ENCODE results near the gene FBRS. TPM values are rescaled to one million over a fixed set of nuclear protein-coding genes. Genes with fewer than 3 reads are reported as not detected.
A peak's percentile ranks its signal among the peaks of the same experiment; 100 is the strongest.
"Not testable (repeated sequence)": the region's sequence is repeated elsewhere in the genome, so short reads cannot be mapped to it uniquely, and the experiment has no call there.

FBRS gene
- total RNA-seq, 4 donors from 2014 or later = 26.2 to 46.8 (median 31.7) TPM

DNA sequence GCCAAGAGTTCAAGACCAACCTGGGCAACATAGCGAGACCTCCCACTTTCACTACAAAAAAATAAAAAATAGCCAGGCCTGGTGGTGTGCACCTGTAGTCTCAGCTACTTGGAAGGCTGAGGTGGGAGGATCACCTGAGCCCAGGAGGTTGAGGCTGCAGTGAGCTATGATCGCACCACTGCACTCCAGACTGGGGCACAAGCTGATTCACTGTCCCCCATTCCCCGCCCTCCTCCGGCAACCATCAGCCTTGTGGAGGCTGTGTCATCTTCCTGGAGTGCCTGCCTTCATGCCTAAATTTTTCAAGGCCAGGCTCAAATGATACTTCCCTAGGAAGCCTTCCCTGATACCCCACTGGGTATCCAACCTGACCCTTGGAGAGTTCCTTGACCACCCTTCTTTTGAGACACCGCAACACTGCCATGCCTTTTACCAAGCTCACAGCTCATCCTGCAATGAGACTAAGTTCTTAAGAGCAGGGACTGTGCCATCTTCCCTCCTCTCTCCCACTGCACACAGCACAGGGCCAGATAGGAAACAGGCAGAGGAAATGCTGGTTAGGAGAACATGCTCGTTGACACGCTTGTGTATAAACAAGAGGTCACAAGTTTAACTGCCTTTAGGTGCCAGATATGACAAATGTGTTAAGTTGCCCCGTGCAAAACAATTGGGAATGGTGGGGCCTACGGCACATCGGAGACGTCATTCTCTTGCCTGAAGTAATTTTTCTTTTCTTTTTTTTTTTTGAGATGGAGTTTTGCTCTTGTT lies 36.9 kb downstream of the FBRS start:
- no peaks in the 10 kb centered on the region for H3K9me3 ChIP-seq
- peaks cover 6 to 25% (median 13%) of the 10 kb centered on the region in 4 donors for H3K4me1 ChIP-seq
- H3K27me3 ChIP-seq = no peaks in the 10 kb centered on the region
- H3K4me3 ChIP-seq = no peak overlapping the region
- no peak overlapping the region for H3K27ac ChIP-seq
- 75 to 83% methylated on average over 11 of the region's 11 CpGs for WGBS, 2 donors
- no peak for TF ChIP-seq POLR2A (IDR thresholded peaks at IDR 0.05)
- DNase-seq (ENCODE audit: low spot score in 2 of 2) = no peak
- H3K36me3 ChIP-seq = peaks cover 0 to 3% (median 0%) of the 10 kb centered on the region in 3 donors

GRCh38 chr16:30696646-30697045 lies 38.4 kb downstream of the FBRS start:
- not testable (repeated sequence) for DNase-seq (ENCODE audit: low spot score in 2 of 2); H3K4me3 ChIP-seq
- WGBS, 2 donors = 93 to 98% methylated on average over 3 of the region's 3 CpGs

GRCh38 chr16:30697264-30698138 lies 39.3 kb downstream of the FBRS start:
- no peak for DNase-seq (ENCODE audit: low spot score in 2 of 2)
- Histone ChIP-seq H3K4me1 (peaks cover 7 to 38% (median 19%) of the 10 kb centered on the region in 4 donors), H3K27ac (peak overlapping the region; percentile 99 to 100 (median 99)), H3K27me3 (no peaks in the 10 kb centered on the region), H3K4me3 (peak overlapping the region; percentile 69 to 98 (median 86)), H3K9me3 (no peaks in the 10 kb centered on the region), H3K36me3 (peaks cover 0 to 27% (median 6%) of the 10 kb centered on the region in 3 donors)
- no peak for TF ChIP-seq POLR2A (IDR thresholded peaks at IDR 0.05)
- no peak for TF ChIP-seq EP300 (IDR thresholded peaks at IDR 0.05)
- no peak for TF ChIP-seq CTCF (IDR thresholded peaks at IDR 0.05)
- 8 to 9% methylated on average over 23 to 26 of the region's 26 CpGs for WGBS, 2 donors

More at GRCh38 chr16:30696646-30697045, 38.4 kb downstream of the FBRS start:
- not testable (repeated sequence) for H3K27me3 ChIP-seq, H3K27ac ChIP-seq, H3K9me3 ChIP-seq
- peaks cover 7 to 38% (median 19%) of the 10 kb centered on the region in 4 donors for H3K4me1 ChIP-seq
- peaks cover 0 to 19% (median 6%) of the 10 kb centered on the region in 3 donors for H3K36me3 ChIP-seq

DNA sequence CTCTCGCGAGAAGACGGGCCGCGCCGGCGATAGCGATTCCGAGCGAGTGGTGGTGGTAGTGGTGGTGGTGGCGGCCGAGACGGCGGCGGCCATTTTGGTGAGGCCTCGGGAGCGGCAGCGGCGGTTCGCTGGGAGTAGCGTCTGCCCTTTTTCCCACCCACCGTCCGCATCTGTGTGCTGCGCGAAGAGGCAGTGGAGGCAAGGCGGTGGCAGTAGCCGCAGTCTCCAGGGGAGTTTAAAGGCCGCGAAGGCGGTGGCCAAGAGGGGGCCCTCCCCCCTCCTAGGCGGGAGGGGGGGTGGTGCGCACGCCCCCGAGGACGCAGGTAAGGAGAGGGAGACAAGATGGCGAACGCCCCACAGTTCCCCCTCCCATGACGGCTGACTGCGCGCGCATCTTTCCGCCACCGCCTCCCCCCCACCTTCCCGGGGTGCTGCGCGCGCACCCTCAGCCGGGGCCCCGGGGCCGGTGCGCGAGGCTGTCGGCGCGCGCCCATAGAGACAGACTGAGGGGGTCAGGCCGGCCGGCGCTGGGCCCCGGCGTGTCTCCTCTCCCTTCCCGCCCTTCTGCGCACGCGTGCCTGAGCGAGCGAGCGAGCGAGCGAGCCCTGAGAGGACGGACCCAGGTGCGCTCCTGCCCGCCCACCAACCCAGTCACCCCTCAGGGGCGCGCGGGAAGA lies 40.0 kb downstream of the FBRS start:
- 1% methylated on average over 47 of the region's 76 CpGs; no CpG with 5 or more reads in 1 of the 2 donors for whole genome bisulfite sequencing, 2 donors
- H3K4me1 ChIP-seq = peaks cover 7 to 38% (median 19%) of the 10 kb centered on the region in 4 donors
- H3K4me3 ChIP-seq = peak overlapping the region; percentile 69 to 98 (median 86)
- H3K36me3 ChIP-seq = peaks cover 0 to 35% (median 6%) of the 10 kb centered on the region in 3 donors
- peak; percentile 97 to 98 for DNase-seq (ENCODE audit: low spot score in 2 of 2)
- no peaks in the 10 kb centered on the region for H3K9me3 ChIP-seq
- H3K27me3 ChIP-seq = no peaks in the 10 kb centered on the region
- TF ChIP-seq POLR2A (IDR thresholded peaks at IDR 0.05) (peak; percentile 30 to 67), EP300 (IDR thresholded peaks at IDR 0.05) (peak; percentile 79 to 95), CTCF (IDR thresholded peaks at IDR 0.05) (peak in 2 of 5 experiments; percentile 40 to 57)
- H3K27ac ChIP-seq = peak overlapping the region; percentile 99 to 100 (median 99)

DNA sequence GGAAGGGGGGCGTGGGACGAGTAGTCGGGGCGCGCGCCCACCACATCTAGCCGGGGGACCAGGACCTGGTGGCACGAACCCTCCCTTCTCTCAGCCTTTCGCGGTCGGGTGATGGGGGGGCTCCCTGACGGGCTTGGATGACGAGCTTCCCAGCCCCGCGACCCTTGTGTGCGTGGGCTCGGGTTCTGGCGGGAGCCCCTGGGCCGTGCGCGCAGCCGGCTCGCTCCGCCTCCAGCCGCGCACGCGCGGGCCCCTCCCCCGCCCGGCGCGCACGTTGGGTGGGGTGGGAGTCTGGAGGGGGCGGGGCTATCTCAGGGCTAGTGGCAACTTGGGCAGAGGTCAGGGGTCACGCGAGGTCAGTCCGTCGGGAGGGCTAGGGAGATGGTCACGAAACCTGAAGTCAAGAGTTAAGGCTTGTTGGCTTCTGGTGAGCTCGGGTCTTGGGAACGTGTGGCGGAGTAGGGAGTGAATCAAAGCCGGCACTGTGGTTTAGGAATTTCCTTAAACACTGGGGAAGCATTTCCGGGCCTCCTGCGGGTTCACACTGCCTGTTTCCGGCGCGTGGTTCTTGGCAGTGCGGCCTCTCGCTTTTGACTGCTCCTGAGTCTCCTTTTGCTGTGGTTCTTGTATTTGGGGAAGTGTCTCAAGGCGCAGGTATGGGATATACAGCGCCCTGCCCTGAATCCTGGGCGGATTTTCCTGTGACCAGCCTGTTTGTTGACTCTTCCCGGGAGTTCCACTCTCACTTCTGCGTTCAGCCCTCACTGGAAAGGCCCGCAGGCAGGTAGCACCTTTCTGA lies 40.8 kb downstream of the FBRS start, which contains the start of gene SRCAP:
Gene SRCAP, plus strand, starts transcription at position 356 of the 799 bp plus-strand sequence. CDS start 1,654 bp downstream, outside the sequence.
- no peaks in the 10 kb centered on the region for H3K9me3 ChIP-seq
- peaks cover 7 to 32% (median 19%) of the 10 kb centered on the region in 4 donors for H3K4me1 ChIP-seq
- TF ChIP-seq EP300 (IDR thresholded peaks at IDR 0.05) = peak in 1 of 2 donors; percentile 73
- TF ChIP-seq POLR2A (IDR thresholded peaks at IDR 0.05) = peak; percentile 13 to 78
- TF ChIP-seq CTCF (IDR thresholded peaks at IDR 0.05) = no peak
- 2 to 3% methylated on average over 21 to 39 of the region's 57 CpGs for WGBS, 2 donors
- peak within 1 kb of the TSS; percentile 99 to 100 (median 99) for H3K27ac ChIP-seq
- H3K36me3 ChIP-seq = peaks cover 7 to 42% (median 7%) of the 10 kb centered on the region in 3 donors
- peak; percentile 86 to 90 for DNase-seq (ENCODE audit: low spot score in 2 of 2)
- peak within 1 kb of the TSS; percentile 69 to 98 (median 86) for H3K4me3 ChIP-seq
- H3K27me3 ChIP-seq = no peaks in the 10 kb centered on the region
